Measurements from ENCODE around the gene NTRK1.

NTRK1 gene

DNA sequence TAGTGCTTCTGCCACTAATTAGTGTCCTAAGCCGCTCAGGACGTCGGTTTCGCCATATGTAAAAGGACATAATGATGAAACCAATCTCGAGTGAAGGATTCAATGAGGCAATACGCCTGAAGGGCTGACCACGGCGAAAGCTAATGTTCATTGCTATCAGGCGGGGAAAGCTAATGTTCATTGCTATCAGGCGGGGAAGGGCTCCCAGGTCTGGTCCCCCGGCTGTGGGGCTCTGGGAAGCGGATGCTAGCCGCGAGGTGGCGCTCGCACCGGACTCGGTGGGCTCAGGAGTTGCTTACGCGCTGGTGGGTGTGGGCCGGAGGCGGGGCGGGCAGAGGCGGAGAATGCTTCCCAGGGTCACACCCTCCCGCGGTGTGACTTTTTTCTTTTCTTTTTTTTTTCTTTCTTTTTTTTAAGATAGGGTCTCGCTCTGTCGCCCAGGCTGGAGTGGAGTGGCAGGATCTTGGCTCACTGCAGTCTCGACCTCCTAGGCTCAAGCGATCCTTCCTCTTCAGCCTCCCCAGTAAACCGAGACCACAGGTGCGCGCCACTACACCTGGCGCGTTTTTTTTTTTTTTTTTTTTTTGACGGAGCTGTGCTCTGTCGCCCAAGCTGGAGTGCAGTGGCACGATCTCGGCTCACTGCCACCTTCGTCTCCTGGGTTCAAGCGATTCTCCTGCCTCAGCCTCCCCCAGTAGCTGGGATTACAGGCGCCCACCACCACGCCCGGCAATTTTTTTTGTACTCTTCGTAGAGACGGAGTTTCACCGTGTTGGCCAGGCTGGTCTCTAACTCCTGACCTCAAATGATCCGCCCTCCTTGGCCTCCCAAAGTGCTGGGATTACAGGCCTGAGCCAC is 31.8 kb downstream of the NTRK1 start:
- Histone ChIP-seq H3K36me3 (ENCODE audit: control insufficient read depth, insufficient read depth, low read length) (no peaks in the 10 kb centered on the region), H3K27ac (ENCODE audit: low read depth, low read length) (no peak overlapping the region), H3K4me3 (ENCODE audit: low read depth, low read length) (peak overlapping the region; percentile 51), H3K9me3 (ENCODE audit: control insufficient read depth, insufficient read depth, low read length) (no peaks in the 10 kb centered on the region), H3K27me3 (ENCODE audit: control insufficient read depth, insufficient read depth, low read length) (peaks cover 64% of the 10 kb centered on the region), H3K4me1 (ENCODE audit: control insufficient read depth, insufficient read depth, low read length) (peaks cover 11% of the 10 kb centered on the region), H3K9ac (ENCODE audit: low read depth, low read length) (no peak overlapping the region)

- peaks cover 59% of the 10 kb centered on the region for H3K27me3 ChIP-seq (ENCODE audit: control insufficient read depth, insufficient read depth, low read length)
- H3K4me1 ChIP-seq (ENCODE audit: control insufficient read depth, insufficient read depth, low read length) = peaks cover 7% of the 10 kb centered on the region
- H3K9ac ChIP-seq (ENCODE audit: low read depth, low read length) = no peak within 1 kb of the TSS
- H3K9me3 ChIP-seq (ENCODE audit: control insufficient read depth, insufficient read depth, low read length) = no peaks in the 10 kb centered on the region
- no peak within 1 kb of the TSS for H3K27ac ChIP-seq (ENCODE audit: low read depth, low read length)
- no peaks in the 10 kb centered on the region for H3K36me3 ChIP-seq (ENCODE audit: control insufficient read depth, insufficient read depth, low read length)
- H3K4me3 ChIP-seq (ENCODE audit: low read depth, low read length) = peak within 1 kb of the TSS; percentile 51
These were observed 32.6 kb downstream of the NTRK1 start, which contains the start of gene PEAR1 for GRCh38 chr1:156893048-156893953. TSS of gene PEAR1 (plus strand) at chr1:156893718. CDS start at chr1:156903927, 10,209 bp downstream.

DNA sequence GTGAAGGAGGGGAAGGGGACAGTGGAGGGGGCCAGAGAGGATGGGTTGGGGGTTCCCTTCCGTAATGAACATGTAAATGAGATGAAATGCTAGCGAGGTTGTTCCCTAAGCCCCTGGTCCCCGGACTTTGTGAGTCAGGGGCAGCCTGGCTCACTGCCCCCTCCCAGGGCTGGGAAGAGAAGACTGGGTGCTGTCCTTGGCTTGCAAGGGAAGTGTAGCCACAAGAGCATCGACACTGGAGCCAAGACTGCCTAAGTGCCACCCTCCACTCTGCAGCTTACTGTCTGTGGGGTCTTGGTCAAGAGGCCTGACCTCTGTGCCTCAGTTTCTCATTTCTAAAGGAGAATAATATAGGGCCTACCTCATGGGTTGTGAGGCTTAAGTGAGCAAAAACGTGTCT is 33.3 kb downstream of the NTRK1 start:
- Histone ChIP-seq H3K9me3 (ENCODE audit: control insufficient read depth, insufficient read depth, low read length) (no peaks in the 10 kb centered on the region), H3K9ac (ENCODE audit: low read depth, low read length) (no peak overlapping the region), H3K4me3 (ENCODE audit: low read depth, low read length) (peak overlapping the region; percentile 51; the same call in 1 of the 2 replicates), H3K27ac (ENCODE audit: low read depth, low read length) (no peak overlapping the region), H3K27me3 (ENCODE audit: control insufficient read depth, insufficient read depth, low read length) (peaks cover 53% of the 10 kb centered on the region), H3K36me3 (ENCODE audit: control insufficient read depth, insufficient read depth, low read length) (no peaks in the 10 kb centered on the region), H3K4me1 (ENCODE audit: control insufficient read depth, insufficient read depth, low read length) (peaks cover 7% of the 10 kb centered on the region)

- Histone ChIP-seq H3K9ac (ENCODE audit: low read depth, low read length) (no peak overlapping the region), H3K27me3 (ENCODE audit: control insufficient read depth, insufficient read depth, low read length) (peaks cover 52% of the 10 kb centered on the region), H3K4me3 (ENCODE audit: low read depth, low read length) (no peak overlapping the region), H3K9me3 (ENCODE audit: control insufficient read depth, insufficient read depth, low read length) (no peaks in the 10 kb centered on the region), H3K36me3 (ENCODE audit: control insufficient read depth, insufficient read depth, low read length) (no peaks in the 10 kb centered on the region), H3K27ac (ENCODE audit: low read depth, low read length) (no peak overlapping the region), H3K4me1 (ENCODE audit: control insufficient read depth, insufficient read depth, low read length) (peaks cover 7% of the 10 kb centered on the region)
These were observed 34.2 kb downstream of the NTRK1 start for GRCh38 chr1:156894711-156895454.

- no peaks in the 10 kb centered on the region for H3K9me3 ChIP-seq (ENCODE audit: control insufficient read depth, insufficient read depth, low read length)
- H3K9ac ChIP-seq (ENCODE audit: low read depth, low read length) = no peak overlapping the region
- H3K27me3 ChIP-seq (ENCODE audit: control insufficient read depth, insufficient read depth, low read length) = peaks cover 49% of the 10 kb centered on the region
- no peaks in the 10 kb centered on the region for H3K36me3 ChIP-seq (ENCODE audit: control insufficient read depth, insufficient read depth, low read length)
- H3K27ac ChIP-seq (ENCODE audit: low read depth, low read length) = no peak overlapping the region
- no peak overlapping the region for H3K4me3 ChIP-seq (ENCODE audit: low read depth, low read length)
- peaks cover 7% of the 10 kb centered on the region for H3K4me1 ChIP-seq (ENCODE audit: control insufficient read depth, insufficient read depth, low read length)
These were observed 34.8 kb downstream of the NTRK1 start for GRCh38 chr1:156895455-156895812.

GRCh38 chr1:156895927-156896326 is 35.3 kb downstream of the NTRK1 start:
- peaks cover 46% of the 10 kb centered on the region for H3K27me3 ChIP-seq (ENCODE audit: control insufficient read depth, insufficient read depth, low read length)
- H3K4me1 ChIP-seq (ENCODE audit: control insufficient read depth, insufficient read depth, low read length) = peaks cover 7% of the 10 kb centered on the region
- H3K9ac ChIP-seq (ENCODE audit: low read depth, low read length) = no peak overlapping the region
- H3K9me3 ChIP-seq (ENCODE audit: control insufficient read depth, insufficient read depth, low read length) = no peaks in the 10 kb centered on the region
- no peak overlapping the region for H3K27ac ChIP-seq (ENCODE audit: low read depth, low read length)
- H3K4me3 ChIP-seq (ENCODE audit: low read depth, low read length) = no peak overlapping the region
- no peaks in the 10 kb centered on the region for H3K36me3 ChIP-seq (ENCODE audit: control insufficient read depth, insufficient read depth, low read length)

DNA sequence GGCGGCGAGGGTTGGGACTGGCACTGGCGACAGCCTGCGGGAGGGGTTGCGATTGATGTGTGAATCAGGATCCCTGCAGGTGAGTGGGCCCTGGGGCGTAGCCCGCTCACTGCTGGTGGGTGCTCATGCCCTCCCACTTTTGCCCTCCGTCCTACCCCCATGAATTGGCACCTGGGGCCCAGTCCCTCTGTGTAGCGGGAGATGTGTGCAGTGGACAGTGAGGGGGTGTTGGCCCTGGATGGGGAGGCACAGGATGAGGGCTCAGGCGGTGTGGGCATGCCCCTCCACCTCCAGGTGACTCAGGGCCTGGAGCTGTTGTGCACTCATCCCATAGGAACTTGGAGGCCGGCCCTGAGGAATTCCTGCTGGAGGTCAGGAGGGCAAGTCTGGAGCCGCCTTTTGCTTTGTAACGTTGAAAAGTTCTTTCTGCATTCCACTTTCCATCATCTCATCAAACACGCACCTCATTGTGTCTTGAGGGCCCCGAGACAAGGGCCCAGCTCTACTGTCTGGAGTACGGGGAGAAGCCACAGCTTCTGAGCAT is 35.9 kb downstream of the NTRK1 start:
- H3K27ac ChIP-seq (ENCODE audit: low read depth, low read length) = peak overlapping the region; percentile 68
- no peak overlapping the region for H3K4me3 ChIP-seq (ENCODE audit: low read depth, low read length)
- H3K9ac ChIP-seq (ENCODE audit: low read depth, low read length) = 0 out of 2 replicates have a peak overlapping the region, but pooled peaks have one; percentile 3
- peaks cover 40% of the 10 kb centered on the region for H3K27me3 ChIP-seq (ENCODE audit: control insufficient read depth, insufficient read depth, low read length)
- H3K9me3 ChIP-seq (ENCODE audit: control insufficient read depth, insufficient read depth, low read length) = no peaks in the 10 kb centered on the region
- H3K36me3 ChIP-seq (ENCODE audit: control insufficient read depth, insufficient read depth, low read length) = no peaks in the 10 kb centered on the region
- peaks cover 7% of the 10 kb centered on the region for H3K4me1 ChIP-seq (ENCODE audit: control insufficient read depth, insufficient read depth, low read length)

GRCh38 chr1:156897078-156897825 is 36.6 kb downstream of the NTRK1 start:
- Histone ChIP-seq H3K9me3 (ENCODE audit: control insufficient read depth, insufficient read depth, low read length) (no peaks in the 10 kb centered on the region), H3K27me3 (ENCODE audit: control insufficient read depth, insufficient read depth, low read length) (peaks cover 33% of the 10 kb centered on the region), H3K4me1 (ENCODE audit: control insufficient read depth, insufficient read depth, low read length) (peaks cover 7% of the 10 kb centered on the region), H3K36me3 (ENCODE audit: control insufficient read depth, insufficient read depth, low read length) (no peaks in the 10 kb centered on the region), H3K4me3 (ENCODE audit: low read depth, low read length) (no peak overlapping the region), H3K9ac (ENCODE audit: low read depth, low read length) (0 out of 2 replicates have a peak overlapping the region, but pooled peaks have one; percentile 3), H3K27ac (ENCODE audit: low read depth, low read length) (peak overlapping the region; percentile 68)

DNA sequence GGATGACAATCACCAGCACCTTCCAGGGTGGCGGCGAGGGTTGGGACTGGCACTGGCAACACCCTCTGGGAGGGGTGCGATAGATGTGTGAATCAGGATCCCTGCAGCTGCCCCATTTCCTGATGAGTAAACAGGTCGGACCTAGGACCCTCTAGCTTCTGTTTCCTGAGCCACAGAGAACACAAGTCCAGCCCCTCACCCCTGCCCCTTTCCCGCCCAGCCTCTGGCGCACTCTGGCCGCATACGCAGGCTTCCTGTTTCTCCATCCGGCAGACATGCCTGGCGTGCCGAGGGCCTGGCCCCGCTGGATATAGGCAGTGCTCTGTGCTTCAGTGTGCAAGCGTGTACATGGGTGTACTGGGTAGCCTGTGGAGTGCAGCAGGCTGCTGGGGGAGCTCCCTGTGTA is 37.5 kb downstream of the NTRK1 start:
- H3K9ac ChIP-seq (ENCODE audit: low read depth, low read length) = no peak overlapping the region
- no peaks in the 10 kb centered on the region for H3K36me3 ChIP-seq (ENCODE audit: control insufficient read depth, insufficient read depth, low read length)
- no peak overlapping the region for H3K27ac ChIP-seq (ENCODE audit: low read depth, low read length)
- peaks cover 7% of the 10 kb centered on the region for H3K4me1 ChIP-seq (ENCODE audit: control insufficient read depth, insufficient read depth, low read length)
- no peaks in the 10 kb centered on the region for H3K9me3 ChIP-seq (ENCODE audit: control insufficient read depth, insufficient read depth, low read length)
- H3K4me3 ChIP-seq (ENCODE audit: low read depth, low read length) = no peak overlapping the region
- H3K27me3 ChIP-seq (ENCODE audit: control insufficient read depth, insufficient read depth, low read length) = peaks cover 24% of the 10 kb centered on the region

Data from HUES48 (cell line).